Dermis lymphatic vessel endothelial cell (primary cell): Measurements from ENCODE around the gene MIXL1. TPM values are rescaled to one million over a fixed set of nuclear protein-coding genes. Genes with fewer than 3 reads are reported as not detected.

Experiments used
- total RNA-seq: library from RNA; depleted of rRNA; stranded (reverse); fragments of >200 nt; gene quantifications from 2 replicates; pipeline ENCODE4 v1.2.1, GENCODE V29; 2014

The MIXL1 gene
- 0.11 TPM in 1 of 2 replicates, not detected in the other for total RNA-seq

GRCh38 chr1:226223157-226223785, at the start of gene MIXL1:
MIXL1 (plus strand) TSS chr1:226223664; CDS start chr1:226223682, 18 bp downstream.

DNA sequence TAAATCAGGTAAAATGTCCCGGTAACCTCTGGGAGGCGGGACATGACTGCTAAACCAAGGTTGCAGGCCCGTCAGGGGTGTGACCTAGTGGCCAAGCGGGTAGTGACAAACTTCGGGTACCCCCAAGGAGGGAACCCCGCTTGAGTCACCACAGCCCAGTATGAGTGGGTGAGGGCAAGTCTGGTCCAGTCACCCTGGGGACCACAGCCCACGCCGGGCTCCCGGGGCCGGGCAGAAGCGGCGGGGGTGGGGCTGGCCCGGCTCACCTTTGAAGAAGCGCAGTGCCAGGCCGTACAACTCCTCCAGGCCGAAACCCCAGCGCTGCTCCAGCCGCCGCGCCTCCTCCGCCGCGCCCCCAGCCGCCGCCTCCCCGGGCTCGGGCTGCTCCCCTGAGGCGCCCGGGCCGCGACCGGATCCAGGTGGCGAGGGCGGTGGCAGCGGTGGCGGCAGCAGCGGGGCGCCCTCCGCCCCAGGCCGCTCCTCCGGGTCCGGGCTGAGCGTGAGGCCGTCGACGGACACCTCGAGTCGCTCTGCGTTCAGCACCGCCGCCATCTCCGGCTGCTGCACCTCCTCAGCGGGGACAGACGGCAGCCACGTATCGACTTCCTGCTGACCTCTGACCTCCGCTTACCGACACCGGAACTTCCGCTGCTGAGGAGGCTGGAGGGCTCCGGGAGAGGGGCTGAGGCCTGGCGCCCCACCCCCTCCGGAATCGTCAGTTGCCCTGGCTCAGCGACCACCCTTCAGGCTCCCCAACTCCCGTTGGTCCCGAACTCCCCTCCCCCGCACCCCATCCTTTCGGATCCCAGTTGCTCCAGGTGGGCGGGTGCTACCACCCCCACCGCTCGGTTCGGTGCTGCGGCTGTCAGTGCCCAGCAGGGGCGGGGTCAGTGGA, 37.1 kb upstream of the MIXL1 start, which contains the start of gene ACBD3:
TSS of gene ACBD3 (minus strand) at position 618 of the 895 bp plus-strand sequence. CDS start at position 552, 66 bp downstream.

Other genes starting within 250 kb of the MIXL1 start
- 32.3 and 32.6 TPM in 2 replicates for gene SDE2, start 224.3 kb upstream of the MIXL1 start, total RNA-seq
- 317 and 327 TPM in 2 replicates for gene H3-3A, start 160.9 kb upstream of the MIXL1 start, total RNA-seq
- 32.9 and 34.6 TPM in 2 replicates for gene ACBD3, start 36.9 kb upstream of the MIXL1 start, total RNA-seq
- gene LIN9, start 85.5 kb downstream of the MIXL1 start, total RNA-seq = 2.7 and 4.4 TPM in 2 replicates
- 90.9 and 113 TPM in 2 replicates for gene PARP1, start 184.4 kb downstream of the MIXL1 start, total RNA-seq